ENCODE results near the gene TFAP2C.

Gene TFAP2C

DNA sequence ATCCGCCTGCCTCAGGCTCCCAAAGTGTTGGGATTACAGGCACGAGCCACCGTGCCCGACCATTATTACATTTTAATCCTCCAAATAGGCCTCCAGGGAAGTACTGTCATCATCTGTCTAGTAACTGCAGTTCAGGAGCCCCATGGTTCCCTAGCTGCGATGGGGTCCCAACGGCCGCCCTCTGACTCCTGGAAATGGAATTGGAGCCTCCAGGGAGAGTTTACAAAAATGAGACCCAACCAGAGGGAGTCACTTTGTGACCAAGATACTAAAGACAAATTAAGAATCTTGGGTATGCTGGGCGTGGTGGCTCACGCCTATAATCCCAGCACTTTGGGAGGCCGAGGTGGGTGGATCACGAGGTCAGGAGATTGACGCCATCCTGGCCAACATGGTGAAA, 36.7 kb downstream of the TFAP2C start:
- H4K20me1 ChIP-seq (ENCODE audit: insufficient read depth), result no peaks in the 10 kb centered on the region
- TF ChIP-seq, protein P1, sequence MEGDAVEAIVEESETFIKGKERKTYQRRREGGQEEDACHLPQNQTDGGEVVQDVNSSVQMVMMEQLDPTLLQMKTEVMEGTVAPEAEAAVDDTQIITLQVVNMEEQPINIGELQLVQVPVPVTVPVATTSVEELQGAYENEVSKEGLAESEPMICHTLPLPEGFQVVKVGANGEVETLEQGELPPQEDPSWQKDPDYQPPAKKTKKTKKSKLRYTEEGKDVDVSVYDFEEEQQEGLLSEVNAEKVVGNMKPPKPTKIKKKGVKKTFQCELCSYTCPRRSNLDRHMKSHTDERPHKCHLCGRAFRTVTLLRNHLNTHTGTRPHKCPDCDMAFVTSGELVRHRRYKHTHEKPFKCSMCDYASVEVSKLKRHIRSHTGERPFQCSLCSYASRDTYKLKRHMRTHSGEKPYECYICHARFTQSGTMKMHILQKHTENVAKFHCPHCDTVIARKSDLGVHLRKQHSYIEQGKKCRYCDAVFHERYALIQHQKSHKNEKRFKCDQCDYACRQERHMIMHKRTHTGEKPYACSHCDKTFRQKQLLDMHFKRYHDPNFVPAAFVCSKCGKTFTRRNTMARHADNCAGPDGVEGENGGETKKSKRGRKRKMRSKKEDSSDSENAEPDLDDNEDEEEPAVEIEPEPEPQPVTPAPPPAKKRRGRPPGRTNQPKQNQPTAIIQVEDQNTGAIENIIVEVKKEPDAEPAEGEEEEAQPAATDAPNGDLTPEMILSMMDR (conservative IDR thresholded peaks at IDR 0.05; ENCODE audit: low read depth, low read length), result no peak
- H3K36me3 ChIP-seq (ENCODE audit: insufficient read depth), result no peaks in the 10 kb centered on the region
- no peak overlapping the region for H2AFZ ChIP-seq (ENCODE audit: low read depth)
- H3K9ac ChIP-seq, result no peak overlapping the region
- H3K79me2 ChIP-seq (ENCODE audit: insufficient read depth, low read depth), result no peaks in the 10 kb centered on the region
- no peak overlapping the region for H3K4me3 ChIP-seq (IDR thresholded peaks at IDR 0.05; ENCODE audit: insufficient read depth, low read depth, low read length)
- no peak overlapping the region for H3K27ac ChIP-seq
- no peaks in the 10 kb centered on the region for H3K27me3 ChIP-seq (ENCODE audit: insufficient read depth, low read depth)
- no peaks in the 10 kb centered on the region for H3K4me1 ChIP-seq (ENCODE audit: low read depth, poor library complexity, severe bottlenecking)
- no peak overlapping the region for H3K4me2 ChIP-seq

GRCh38 chr20:56673450-56673849, 44.3 kb downstream of the TFAP2C start:
- Histone ChIP-seq H3K4me1 (ENCODE audit: low read depth, poor library complexity, severe bottlenecking) (peaks cover 11% of the 10 kb centered on the region), H3K36me3 (ENCODE audit: insufficient read depth) (no peaks in the 10 kb centered on the region), H3K9ac (no peak overlapping the region), H3K4me2 (no peak overlapping the region), H4K20me1 (ENCODE audit: insufficient read depth) (no peaks in the 10 kb centered on the region), H3K4me3 (IDR thresholded peaks at IDR 0.05; ENCODE audit: insufficient read depth, low read depth, low read length) (no peak overlapping the region), H3K27ac (no peak overlapping the region), H3K79me2 (ENCODE audit: insufficient read depth, low read depth) (no peaks in the 10 kb centered on the region), H2AFZ (ENCODE audit: low read depth) (no peak overlapping the region), H3K27me3 (ENCODE audit: insufficient read depth, low read depth) (no peaks in the 10 kb centered on the region)
- TF ChIP-seq, protein P1 (conservative IDR thresholded peaks at IDR 0.05; ENCODE audit: low read depth, low read length), result no peak

- H3K4me3 ChIP-seq (IDR thresholded peaks at IDR 0.05; ENCODE audit: insufficient read depth, low read depth, low read length), result no peak overlapping the region
- TF ChIP-seq, protein P1 (conservative IDR thresholded peaks at IDR 0.05; ENCODE audit: low read depth, low read length), result no peak
- H4K20me1 ChIP-seq (ENCODE audit: insufficient read depth), result no peaks in the 10 kb centered on the region
- no peaks in the 10 kb centered on the region for H3K79me2 ChIP-seq (ENCODE audit: insufficient read depth, low read depth)
- no peaks in the 10 kb centered on the region for H3K27me3 ChIP-seq (ENCODE audit: insufficient read depth, low read depth)
- no peak overlapping the region for H3K9ac ChIP-seq
- H3K4me1 ChIP-seq (ENCODE audit: low read depth, poor library complexity, severe bottlenecking), result peaks cover 11% of the 10 kb centered on the region
- no peaks in the 10 kb centered on the region for H3K36me3 ChIP-seq (ENCODE audit: insufficient read depth)
- no peak overlapping the region for H2AFZ ChIP-seq (ENCODE audit: low read depth)
- no peak overlapping the region; the same call in 1 of the 2 replicates for H3K27ac ChIP-seq
- H3K4me2 ChIP-seq, result no peak overlapping the region
Observed at GRCh38 chr20:56676001-56676400, 46.9 kb downstream of the TFAP2C start.

- no peaks in the 10 kb centered on the region for H3K79me2 ChIP-seq (ENCODE audit: insufficient read depth, low read depth)
- H3K9ac ChIP-seq, result no peak overlapping the region
- no peak overlapping the region for H3K4me3 ChIP-seq (IDR thresholded peaks at IDR 0.05; ENCODE audit: insufficient read depth, low read depth, low read length)
- H3K36me3 ChIP-seq (ENCODE audit: insufficient read depth), result no peaks in the 10 kb centered on the region
- no peak overlapping the region for H2AFZ ChIP-seq (ENCODE audit: low read depth)
- H3K4me2 ChIP-seq, result no peak overlapping the region
- no peaks in the 10 kb centered on the region for H4K20me1 ChIP-seq (ENCODE audit: insufficient read depth)
- H3K27me3 ChIP-seq (ENCODE audit: insufficient read depth, low read depth), result no peaks in the 10 kb centered on the region
- H3K27ac ChIP-seq, result no peak overlapping the region
- TF ChIP-seq, protein P1 (conservative IDR thresholded peaks at IDR 0.05; ENCODE audit: low read depth, low read length), result no peak
- peaks cover 11% of the 10 kb centered on the region for H3K4me1 ChIP-seq (ENCODE audit: low read depth, poor library complexity, severe bottlenecking)
Observed at GRCh38 chr20:56676679-56677078, 47.6 kb downstream of the TFAP2C start.

All from KMS-11 (cell line).